Astrocyte (in vitro differentiated cells and primary cell): Measurements from ENCODE around the gene EMC8.

ENCODE experiments used
- EZH2 ChIP-seq: IDR thresholded peaks from 2 replicates; pipeline ENCODE4 v1.6.1; 2012; ENCODE audit warnings: mild to moderate bottlenecking, low read length, inconsistent platforms; ENCODE audit not compliant: insufficient read depth
- TF ChIP-seq, protein P1 (sequence below): IDR thresholded peaks from 2 replicates; pipeline ENCODE4 v1.5.1; 2011; ENCODE audit warnings: low read depth, mild to moderate bottlenecking, inconsistent platforms, low read length, moderate library complexity; ENCODE audit not compliant: insufficient read depth

DNA sequence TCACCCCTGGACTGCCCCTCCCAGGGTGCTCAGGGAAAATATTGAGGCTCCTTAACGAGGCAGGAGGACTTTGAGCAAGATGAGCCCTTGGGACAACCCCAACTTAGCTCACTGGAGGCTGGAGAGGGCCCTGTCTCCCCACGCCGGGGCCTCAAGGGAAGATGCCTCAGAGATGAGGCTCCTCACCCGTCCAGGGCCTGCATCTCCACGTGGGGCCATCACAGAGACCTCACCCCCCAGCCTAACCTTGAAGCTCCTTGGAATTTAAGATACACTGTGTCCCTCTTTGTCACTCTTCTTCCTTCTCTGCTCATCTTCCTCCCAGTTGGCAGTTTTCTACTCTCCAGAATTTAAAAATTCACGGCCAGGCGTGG lies 11.4 kb upstream of the EMC8 start:
- TF ChIP-seq, protein P1, sequence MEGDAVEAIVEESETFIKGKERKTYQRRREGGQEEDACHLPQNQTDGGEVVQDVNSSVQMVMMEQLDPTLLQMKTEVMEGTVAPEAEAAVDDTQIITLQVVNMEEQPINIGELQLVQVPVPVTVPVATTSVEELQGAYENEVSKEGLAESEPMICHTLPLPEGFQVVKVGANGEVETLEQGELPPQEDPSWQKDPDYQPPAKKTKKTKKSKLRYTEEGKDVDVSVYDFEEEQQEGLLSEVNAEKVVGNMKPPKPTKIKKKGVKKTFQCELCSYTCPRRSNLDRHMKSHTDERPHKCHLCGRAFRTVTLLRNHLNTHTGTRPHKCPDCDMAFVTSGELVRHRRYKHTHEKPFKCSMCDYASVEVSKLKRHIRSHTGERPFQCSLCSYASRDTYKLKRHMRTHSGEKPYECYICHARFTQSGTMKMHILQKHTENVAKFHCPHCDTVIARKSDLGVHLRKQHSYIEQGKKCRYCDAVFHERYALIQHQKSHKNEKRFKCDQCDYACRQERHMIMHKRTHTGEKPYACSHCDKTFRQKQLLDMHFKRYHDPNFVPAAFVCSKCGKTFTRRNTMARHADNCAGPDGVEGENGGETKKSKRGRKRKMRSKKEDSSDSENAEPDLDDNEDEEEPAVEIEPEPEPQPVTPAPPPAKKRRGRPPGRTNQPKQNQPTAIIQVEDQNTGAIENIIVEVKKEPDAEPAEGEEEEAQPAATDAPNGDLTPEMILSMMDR: no peak
- TF ChIP-seq EZH2: no peak
